ENCODE results near the gene MYCBP. TPM values are rescaled to one million over a fixed set of nuclear protein-coding genes. Genes with fewer than 3 reads are reported as not detected.

MYCBP gene
- total RNA-seq (10 to 100 TPM in 1 of 2 donors, 1 to 10 TPM in 1; 8.2 to 12.5 TPM), polyA plus RNA-seq (10 to 100 TPM in 1 of 2 donors, 1 to 10 TPM in 1; 7.8 to 21.2 TPM)

GRCh38 chr1:38873027-38873969 is at the start of gene MYCBP:
Gene MYCBP, minus strand, starts transcription at chr1:38873348. Its CDS starts 43 bp downstream, at chr1:38873305.
- Histone ChIP-seq H3K27ac (ENCODE audit: low read depth in 1 of 2, low read length in 2 of 2) (peak within 1 kb of the TSS; percentile 34 to 59), H3K4me3 (ENCODE audit: low read depth in 1 of 3, low read length in 3 of 3) (peak within 1 kb of the TSS; percentile 69 to 98 (median 95)), H3K4me1 (ENCODE audit: control insufficient read depth in 4 of 4, insufficient read depth in 4 of 4, low read length in 3 of 4) (peaks cover 0 to 21% (median 19%) of the 10 kb centered on the region in 4 donors), H3K9me3 (ENCODE audit: control insufficient read depth in 4 of 4, low read length in 3 of 4) (no peaks in the 10 kb centered on the region), H3K27me3 (ENCODE audit: control insufficient read depth in 4 of 4, insufficient read depth in 4 of 4, low read length in 3 of 4) (no peaks in the 10 kb centered on the region), H3K36me3 (ENCODE audit: control insufficient read depth in 4 of 4, insufficient read depth in 3 of 4, low read depth in 1 of 4, low read length in 3 of 4) (peaks cover 0 to 3% (median 0%) of the 10 kb centered on the region in 4 donors), H3K9ac (ENCODE audit: low read depth in 1 of 2, low read length in 2 of 2) (peak within 1 kb of the TSS; percentile 74 to 96)
- peak; percentile 96 for DNase-seq (ENCODE audit: low spot score)
- WGBS, result under 1% methylated on average over 69 of the region's 69 CpGs
- no peak for TF ChIP-seq ZBTB33 (IDR thresholded peaks at IDR 0.05)
- peak; percentile 32 for TF ChIP-seq REST (IDR thresholded peaks at IDR 0.05)
- TF ChIP-seq ATF3 (IDR thresholded peaks at IDR 0.05), result no peak
- TF ChIP-seq RAD21 (IDR thresholded peaks at IDR 0.05), result peak; percentile 55 to 65
- TF ChIP-seq NR2F2 (IDR thresholded peaks at IDR 0.05), result no peak
- TF ChIP-seq JUND (IDR thresholded peaks at IDR 0.05), result no peak
- peak in 1 of 2 donors; percentile 3 for TF ChIP-seq HNF4A (conservative IDR thresholded peaks at IDR 0.05)
- peak; percentile 66 to 93 for TF ChIP-seq GABPA (IDR thresholded peaks at IDR 0.05 in 1 of 2, conservative IDR thresholded peaks at IDR 0.05 in 1 of 2)
- peak; percentile 34 for TF ChIP-seq CTCF (IDR thresholded peaks at IDR 0.05; ENCODE audit: low read depth, low read length, missing input control)
- TF ChIP-seq TAF1 (conservative IDR thresholded peaks at IDR 0.05), result no peak
- TF ChIP-seq MAX (IDR thresholded peaks at IDR 0.05), result peak; percentile 54
- peak; percentile 79 for TF ChIP-seq YY1 (IDR thresholded peaks at IDR 0.05)
- TF ChIP-seq SP1 (IDR thresholded peaks at IDR 0.05), result peak; percentile 22
- TF ChIP-seq RXRA (IDR thresholded peaks at IDR 0.05), result no peak

Data from liver (tissue), 9 donors.